Vagina (tissue), 2 donors: ENCODE measurements around the gene ACTN4.

ENCODE experiments used
- CTCF ChIP-seq, 3 experiments: fragments of 450-650 bp in 2 of 3; fragments of 200-600 bp in 1 of 3; sonication (generic) in 1 of 3; IDR thresholded peaks; one replicate each; pipeline ENCODE4 v1.5.1; 2017 to 2019; ENCODE audit warnings: antibody characterized with exemption in 3 of 3, mild to moderate bottlenecking in 2 of 3, moderate library complexity in 2 of 3
- POLR2A ChIP-seq, 2 donors: fragments of 450-650 bp; IDR thresholded peaks; one replicate each; pipeline ENCODE4 v1.6.1; 2017; ENCODE audit warnings: antibody characterized with exemption in 2 of 2, mild to moderate bottlenecking in 2 of 2, moderate library complexity in 2 of 2
- POLR2AphosphoS5 ChIP-seq, 2 donors: sonication (generic); formaldehyde crosslinking; IDR thresholded peaks; one replicate each; pipeline ENCODE4 v1.9.0; 2017; ENCODE audit warnings: antibody characterized with exemption in 2 of 2, mild to moderate bottlenecking in 2 of 2, low read depth in 1 of 2; ENCODE audit not compliant: insufficient read depth in 1 of 2

DNA sequence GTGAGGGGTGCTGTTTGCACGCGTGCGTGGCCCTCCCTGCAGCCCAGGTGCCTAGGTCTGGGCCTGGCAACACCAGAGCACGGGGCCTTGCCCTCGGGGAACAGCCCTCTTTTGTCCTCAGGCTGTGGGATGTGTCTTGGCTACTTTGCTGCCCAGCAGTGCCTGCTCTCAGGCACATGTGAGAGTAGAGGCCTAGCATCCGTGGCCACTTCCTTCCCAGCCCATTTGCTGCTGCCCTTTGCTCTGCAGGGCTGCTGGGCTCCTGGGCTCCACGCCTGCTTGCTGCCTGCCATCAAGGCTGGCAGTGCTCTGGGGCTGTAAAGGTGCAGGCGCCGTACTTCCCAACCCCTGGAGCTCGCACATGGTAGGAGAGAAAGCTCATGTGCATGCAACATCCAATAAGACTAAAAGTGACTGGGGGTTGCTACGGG is 50.2 kb downstream of the ACTN4 start:
- TF ChIP-seq POLR2A (IDR thresholded peaks at IDR 0.05) (no peak), POLR2AphosphoS5 (IDR thresholded peaks at IDR 0.05; ENCODE audit: insufficient read depth in 1 of 2, low read depth in 1 of 2) (no peak), CTCF (IDR thresholded peaks at IDR 0.05) (no peak)
